Measurements from ENCODE around the gene ASPHD2.

ASPHD2 gene

DNA sequence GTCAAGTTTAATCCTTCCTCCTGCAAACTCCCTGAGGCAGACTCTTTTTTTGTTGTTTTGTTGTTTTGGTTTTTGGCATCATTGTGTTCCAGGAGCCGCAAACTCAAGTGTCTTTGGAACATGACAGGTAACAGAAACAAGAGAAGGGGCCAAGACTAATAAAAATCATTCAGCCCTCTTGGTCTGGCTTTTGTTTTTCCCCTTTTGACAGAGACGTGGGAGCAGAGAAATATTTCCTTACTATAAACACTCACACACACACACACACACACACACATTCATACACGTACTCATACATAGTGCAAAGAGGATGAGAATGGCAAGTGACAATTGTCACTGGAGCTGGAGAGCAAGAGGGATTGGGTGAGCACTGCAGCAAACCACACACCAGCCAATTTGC, 10.4 kb upstream of the ASPHD2 start:
- Histone ChIP-seq H3K36me3 (ENCODE audit: control insufficient read depth, insufficient read depth, low read length) (no peaks in the 10 kb centered on the region), H3K4me3 (ENCODE audit: low read depth, low read length) (no peak overlapping the region), H3K9me3 (ENCODE audit: control insufficient read depth, insufficient read depth, low read length) (no peaks in the 10 kb centered on the region), H3K9ac (ENCODE audit: low read depth, low read length) (no peak overlapping the region), H3K27me3 (ENCODE audit: control insufficient read depth, insufficient read depth, low read length) (no peaks in the 10 kb centered on the region), H3K4me1 (ENCODE audit: control insufficient read depth, insufficient read depth, low read length) (peaks cover 8% of the 10 kb centered on the region)

DNA sequence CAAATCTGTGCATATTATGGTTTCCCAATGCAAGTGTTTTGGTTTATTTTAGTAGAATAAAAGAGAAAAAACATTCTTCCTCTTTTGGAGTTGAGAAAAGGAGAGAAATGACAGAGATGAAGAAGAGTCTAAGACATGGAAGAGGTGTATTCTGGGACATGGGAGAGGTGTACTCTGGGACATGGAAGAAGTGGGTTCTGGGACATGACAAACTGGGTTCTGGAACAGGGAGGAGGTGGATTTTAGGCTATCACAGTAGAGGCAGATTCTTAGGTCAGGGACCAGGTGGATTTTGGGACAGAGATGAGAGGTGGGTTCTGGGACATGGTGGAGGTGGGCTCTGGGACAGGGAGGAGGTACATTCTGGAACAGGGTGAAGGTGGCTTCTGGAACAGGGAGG, 2.1 kb upstream of the ASPHD2 start:
- Histone ChIP-seq H3K27me3 (ENCODE audit: control insufficient read depth, insufficient read depth, low read length) (peaks cover 32% of the 10 kb centered on the region), H3K9me3 (ENCODE audit: control insufficient read depth, insufficient read depth, low read length) (no peaks in the 10 kb centered on the region), H3K4me3 (ENCODE audit: low read depth, low read length) (no peak overlapping the region), H3K36me3 (ENCODE audit: control insufficient read depth, insufficient read depth, low read length) (no peaks in the 10 kb centered on the region), H3K9ac (ENCODE audit: low read depth, low read length) (no peak overlapping the region), H3K4me1 (ENCODE audit: control insufficient read depth, insufficient read depth, low read length) (no peaks in the 10 kb centered on the region)

DNA sequence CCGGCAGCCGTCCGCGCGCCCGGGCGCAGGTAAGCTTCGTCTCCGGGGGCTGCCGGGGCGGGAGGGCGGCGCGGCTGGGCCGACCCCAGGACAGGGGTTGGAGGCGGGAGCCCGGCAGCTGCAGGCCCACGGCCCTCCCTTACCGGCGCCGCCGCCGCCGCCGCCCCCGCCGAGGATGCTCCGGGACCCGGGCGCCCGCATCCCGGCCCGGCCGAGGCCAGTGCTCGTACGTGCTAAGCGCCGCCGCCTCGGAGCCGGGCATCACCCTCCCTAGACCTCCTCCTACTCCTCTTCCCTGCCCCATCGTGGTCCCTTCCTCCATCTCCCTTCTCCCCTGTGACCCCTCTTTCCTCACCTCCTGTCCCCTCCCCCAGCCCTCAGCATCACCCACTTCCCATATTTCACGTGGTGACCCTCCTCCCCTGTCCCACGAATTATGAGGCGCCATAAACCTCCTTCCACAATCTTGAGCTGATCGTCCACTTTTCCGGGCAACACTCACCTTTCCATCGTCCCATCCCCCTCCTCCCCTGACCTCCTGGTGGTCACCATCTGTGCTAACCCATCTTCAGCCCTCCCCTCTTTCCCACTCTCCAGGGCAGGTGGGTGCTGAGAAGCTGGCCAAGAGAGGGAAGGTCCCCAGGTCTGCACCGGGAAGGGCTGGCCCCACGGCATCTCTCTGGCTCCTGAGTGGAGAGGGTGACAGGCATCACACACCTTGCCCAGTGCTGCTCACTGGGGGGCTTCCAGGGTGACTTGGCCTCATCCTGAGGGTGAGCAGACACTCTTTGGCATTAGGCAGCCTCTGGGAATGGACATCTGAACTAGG, 612 bp downstream of the ASPHD2 start:
- H3K27me3 ChIP-seq (ENCODE audit: control insufficient read depth, insufficient read depth, low read length): peaks cover 32% of the 10 kb centered on the region
- H3K4me1 ChIP-seq (ENCODE audit: control insufficient read depth, insufficient read depth, low read length): no peaks in the 10 kb centered on the region
- no peaks in the 10 kb centered on the region for H3K9me3 ChIP-seq (ENCODE audit: control insufficient read depth, insufficient read depth, low read length)
- peak overlapping the region; percentile 4 for H3K9ac ChIP-seq (ENCODE audit: low read depth, low read length)
- peak overlapping the region; percentile 85 for H3K4me3 ChIP-seq (ENCODE audit: low read depth, low read length)
- H3K36me3 ChIP-seq (ENCODE audit: control insufficient read depth, insufficient read depth, low read length): peaks cover 9% of the 10 kb centered on the region

DNA sequence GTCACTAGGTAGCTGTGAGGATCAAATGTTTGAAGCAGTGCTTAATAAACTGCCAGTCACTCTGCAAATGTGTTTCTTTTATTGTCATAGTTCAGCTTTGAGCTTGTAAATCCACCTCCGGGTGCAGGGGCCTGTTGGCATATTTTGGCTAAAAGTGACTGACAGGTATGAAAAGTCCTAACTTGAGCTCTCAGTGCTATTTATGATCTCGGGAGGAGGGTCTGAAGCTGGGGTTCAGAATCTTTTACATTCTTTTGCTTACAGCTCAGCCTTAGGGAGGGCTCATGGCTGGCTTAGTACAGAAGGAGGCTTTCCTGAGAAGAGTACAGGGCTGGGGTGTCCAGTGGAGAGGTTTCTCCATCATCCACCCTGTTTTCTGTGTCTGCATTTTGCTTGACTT, 1.5 kb downstream of the ASPHD2 start:
- peaks cover 32% of the 10 kb centered on the region for H3K27me3 ChIP-seq (ENCODE audit: control insufficient read depth, insufficient read depth, low read length)

DNA sequence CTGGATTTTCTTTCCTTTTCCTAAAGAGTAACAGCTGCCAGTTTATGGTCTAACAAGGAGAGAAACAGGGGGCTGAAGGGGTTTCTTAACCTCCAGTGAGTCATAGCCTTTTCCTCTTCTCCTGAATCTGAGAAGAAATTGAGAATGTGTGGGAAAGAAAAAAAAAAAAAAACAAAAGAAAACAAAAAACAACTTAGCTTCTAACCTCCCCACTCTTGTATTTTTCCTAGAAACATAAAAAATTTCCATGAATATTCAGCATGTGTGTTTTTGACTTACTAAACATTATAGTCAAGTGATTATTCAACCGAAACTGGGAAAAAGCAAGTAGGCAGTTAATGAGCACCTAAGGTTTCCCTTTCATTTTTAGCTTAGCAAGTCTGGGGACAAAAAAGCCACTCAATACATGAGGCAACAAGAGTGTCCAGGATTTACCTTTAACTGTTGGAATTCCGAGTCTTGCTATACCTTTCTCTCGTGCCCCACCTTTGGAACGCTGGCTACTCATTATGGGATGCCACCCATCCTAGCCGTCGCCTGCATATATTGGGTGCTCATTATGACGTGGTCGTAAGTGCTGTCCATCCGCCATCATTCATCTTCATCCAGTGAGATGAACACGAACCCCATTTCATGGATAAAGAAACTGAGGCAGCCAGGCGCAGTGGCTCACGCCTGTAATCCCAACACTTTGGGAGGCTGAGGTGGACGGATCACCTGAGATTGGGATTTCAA, 2.4 kb downstream of the ASPHD2 start:
- peaks cover 27% of the 10 kb centered on the region for H3K27me3 ChIP-seq (ENCODE audit: control insufficient read depth, insufficient read depth, low read length)
- H3K9ac ChIP-seq (ENCODE audit: low read depth, low read length): no peak overlapping the region
- H3K36me3 ChIP-seq (ENCODE audit: control insufficient read depth, insufficient read depth, low read length): peaks cover 13% of the 10 kb centered on the region
- H3K9me3 ChIP-seq (ENCODE audit: control insufficient read depth, insufficient read depth, low read length): no peaks in the 10 kb centered on the region
- no peak overlapping the region for H3K4me3 ChIP-seq (ENCODE audit: low read depth, low read length)
- no peaks in the 10 kb centered on the region for H3K4me1 ChIP-seq (ENCODE audit: control insufficient read depth, insufficient read depth, low read length)

More for the DNA sequence above, 1.5 kb downstream of the ASPHD2 start:
- H3K9me3 ChIP-seq (ENCODE audit: control insufficient read depth, insufficient read depth, low read length): no peaks in the 10 kb centered on the region
- peaks cover 13% of the 10 kb centered on the region for H3K36me3 ChIP-seq (ENCODE audit: control insufficient read depth, insufficient read depth, low read length)
- no peaks in the 10 kb centered on the region for H3K4me1 ChIP-seq (ENCODE audit: control insufficient read depth, insufficient read depth, low read length)
- no peak overlapping the region for H3K9ac ChIP-seq (ENCODE audit: low read depth, low read length)
- no peak overlapping the region for H3K4me3 ChIP-seq (ENCODE audit: low read depth, low read length)

DNA sequence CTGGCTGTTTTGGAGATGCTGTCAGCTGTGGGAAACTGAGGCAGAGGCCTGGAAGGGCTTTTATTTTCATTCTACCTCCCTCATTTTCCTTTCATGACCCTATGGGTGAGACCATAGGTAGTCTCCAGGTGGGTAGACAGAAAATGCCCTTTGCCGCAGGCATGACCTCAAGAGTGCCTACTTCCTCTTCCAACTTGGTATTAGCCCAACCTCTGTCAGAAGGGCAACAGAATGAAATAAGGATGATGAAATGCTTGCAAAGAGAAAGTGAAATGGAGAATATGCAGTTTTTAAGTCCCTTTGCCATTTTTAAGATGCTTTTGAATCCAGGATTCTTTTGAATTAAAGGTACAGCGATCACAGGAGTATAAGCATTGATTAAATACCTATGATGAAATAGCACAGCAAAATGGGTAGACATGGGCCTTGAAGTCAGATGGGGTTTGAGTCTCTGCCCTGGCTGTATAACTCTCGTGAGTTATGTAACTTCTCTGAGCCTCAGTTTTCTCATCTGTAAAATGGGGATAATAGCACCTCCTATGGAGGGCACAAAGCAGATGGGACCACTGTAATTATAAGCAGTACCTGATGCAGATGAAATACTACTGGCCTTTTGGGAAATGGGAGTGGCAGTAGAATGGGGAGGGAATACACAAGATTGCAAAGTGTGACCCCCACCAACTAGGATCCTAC, 3.7 kb downstream of the ASPHD2 start:
- Histone ChIP-seq H3K9ac (ENCODE audit: low read depth, low read length) (no peak overlapping the region), H3K4me1 (ENCODE audit: control insufficient read depth, insufficient read depth, low read length) (no peaks in the 10 kb centered on the region), H3K36me3 (ENCODE audit: control insufficient read depth, insufficient read depth, low read length) (peaks cover 13% of the 10 kb centered on the region), H3K9me3 (ENCODE audit: control insufficient read depth, insufficient read depth, low read length) (no peaks in the 10 kb centered on the region), H3K27me3 (ENCODE audit: control insufficient read depth, insufficient read depth, low read length) (peaks cover 17% of the 10 kb centered on the region), H3K4me3 (ENCODE audit: low read depth, low read length) (no peak overlapping the region)

DNA sequence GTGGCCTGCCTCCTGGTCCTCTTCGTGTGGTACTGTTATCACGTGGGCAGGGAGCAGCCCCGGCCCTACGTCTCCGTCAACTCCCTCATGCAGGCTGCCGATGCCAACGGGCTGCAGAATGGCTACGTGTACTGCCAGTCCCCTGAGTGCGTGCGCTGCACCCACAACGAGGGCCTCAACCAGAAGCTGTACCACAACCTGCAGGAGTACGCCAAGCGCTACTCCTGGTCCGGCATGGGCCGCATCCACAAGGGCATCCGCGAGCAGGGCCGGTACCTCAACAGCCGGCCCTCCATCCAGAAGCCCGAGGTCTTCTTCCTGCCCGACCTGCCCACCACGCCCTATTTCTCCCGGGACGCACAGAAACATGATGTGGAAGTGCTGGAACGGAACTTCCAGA, 4.7 kb downstream of the ASPHD2 start:
- Histone ChIP-seq H3K36me3 (ENCODE audit: control insufficient read depth, insufficient read depth, low read length) (peaks cover 13% of the 10 kb centered on the region), H3K4me3 (ENCODE audit: low read depth, low read length) (no peak overlapping the region), H3K9ac (ENCODE audit: low read depth, low read length) (no peak overlapping the region), H3K9me3 (ENCODE audit: control insufficient read depth, insufficient read depth, low read length) (no peaks in the 10 kb centered on the region), H3K4me1 (ENCODE audit: control insufficient read depth, insufficient read depth, low read length) (no peaks in the 10 kb centered on the region), H3K27me3 (ENCODE audit: control insufficient read depth, insufficient read depth, low read length) (peaks cover 10% of the 10 kb centered on the region)

DNA sequence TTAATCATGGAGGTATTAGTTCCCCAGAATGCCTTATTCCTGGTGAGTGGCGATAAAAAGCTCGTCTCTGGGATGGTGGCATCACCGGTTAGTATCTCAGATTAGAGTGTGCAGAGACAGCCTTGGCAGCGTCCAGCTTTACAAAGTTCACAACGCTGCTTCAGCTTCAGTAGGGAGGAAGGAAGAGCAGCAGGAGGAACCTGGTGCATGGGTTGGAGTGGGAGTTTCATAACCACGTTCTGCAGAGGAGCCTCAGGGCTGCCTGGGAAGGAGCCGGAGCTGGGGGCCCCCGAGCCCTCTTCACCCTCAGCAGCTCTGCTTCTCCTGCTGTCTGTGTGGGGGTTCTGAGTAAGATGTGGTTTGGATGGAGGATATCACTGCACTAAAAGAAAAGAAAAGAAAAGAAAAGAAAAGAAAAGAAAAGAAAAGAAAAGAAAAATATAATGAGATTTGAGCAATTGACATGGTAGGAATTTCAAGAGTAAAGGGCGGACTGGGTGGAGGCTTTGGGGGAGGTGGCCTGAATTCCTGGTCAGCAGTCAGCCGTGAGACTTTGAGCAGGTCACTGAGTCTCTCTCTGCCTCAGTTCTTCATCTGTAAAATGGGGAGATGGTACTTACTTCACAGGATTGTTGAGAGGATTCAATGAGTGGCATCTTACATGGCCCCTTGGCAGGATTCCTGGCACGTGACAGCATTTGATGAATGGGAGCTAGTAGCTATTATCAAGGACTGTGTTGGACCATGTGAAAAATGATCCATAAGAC, 6.5 kb downstream of the ASPHD2 start:
- no peaks in the 10 kb centered on the region for H3K4me1 ChIP-seq (ENCODE audit: control insufficient read depth, insufficient read depth, low read length)
- H3K4me3 ChIP-seq (ENCODE audit: low read depth, low read length): no peak overlapping the region
- H3K9me3 ChIP-seq (ENCODE audit: control insufficient read depth, insufficient read depth, low read length): no peaks in the 10 kb centered on the region
- H3K27me3 ChIP-seq (ENCODE audit: control insufficient read depth, insufficient read depth, low read length): peaks cover 3% of the 10 kb centered on the region
- H3K9ac ChIP-seq (ENCODE audit: low read depth, low read length): no peak overlapping the region
- H3K36me3 ChIP-seq (ENCODE audit: control insufficient read depth, insufficient read depth, low read length): peaks cover 13% of the 10 kb centered on the region

DNA sequence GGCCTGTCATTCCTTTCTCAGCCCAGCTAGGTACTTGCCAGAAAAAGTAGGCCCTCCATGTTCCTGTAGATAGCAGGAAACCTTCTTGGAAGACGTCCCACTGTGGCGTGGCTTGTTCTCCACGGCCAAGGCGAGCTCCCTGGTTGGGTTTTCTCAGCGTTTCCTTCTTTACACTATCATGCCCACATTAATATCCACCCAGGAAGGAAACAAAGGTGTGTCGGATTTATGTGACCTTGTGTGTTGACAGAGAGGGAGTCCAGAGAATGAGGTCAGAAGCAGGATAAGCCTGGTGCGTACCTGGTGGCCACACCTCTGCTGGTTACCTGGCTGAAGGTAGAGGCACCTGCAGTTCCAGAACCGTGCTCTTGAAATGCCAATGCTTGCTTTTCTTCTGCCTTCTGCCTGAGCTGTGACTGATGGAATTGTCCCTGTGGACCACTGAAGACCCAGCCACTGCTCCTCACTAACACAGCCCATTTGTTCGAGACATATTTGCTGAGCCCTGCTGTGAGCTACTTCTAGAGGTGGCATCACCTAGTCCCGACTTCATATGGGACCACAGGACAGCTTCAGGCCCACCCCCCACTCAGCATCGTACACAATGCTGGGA, 7.9 kb downstream of the ASPHD2 start:
- Histone ChIP-seq H3K4me1 (ENCODE audit: control insufficient read depth, insufficient read depth, low read length) (no peaks in the 10 kb centered on the region), H3K9me3 (ENCODE audit: control insufficient read depth, insufficient read depth, low read length) (no peaks in the 10 kb centered on the region), H3K9ac (ENCODE audit: low read depth, low read length) (no peak overlapping the region), H3K27me3 (ENCODE audit: control insufficient read depth, insufficient read depth, low read length) (no peaks in the 10 kb centered on the region), H3K36me3 (ENCODE audit: control insufficient read depth, insufficient read depth, low read length) (peaks cover 13% of the 10 kb centered on the region), H3K4me3 (ENCODE audit: low read depth, low read length) (no peak overlapping the region)

DNA sequence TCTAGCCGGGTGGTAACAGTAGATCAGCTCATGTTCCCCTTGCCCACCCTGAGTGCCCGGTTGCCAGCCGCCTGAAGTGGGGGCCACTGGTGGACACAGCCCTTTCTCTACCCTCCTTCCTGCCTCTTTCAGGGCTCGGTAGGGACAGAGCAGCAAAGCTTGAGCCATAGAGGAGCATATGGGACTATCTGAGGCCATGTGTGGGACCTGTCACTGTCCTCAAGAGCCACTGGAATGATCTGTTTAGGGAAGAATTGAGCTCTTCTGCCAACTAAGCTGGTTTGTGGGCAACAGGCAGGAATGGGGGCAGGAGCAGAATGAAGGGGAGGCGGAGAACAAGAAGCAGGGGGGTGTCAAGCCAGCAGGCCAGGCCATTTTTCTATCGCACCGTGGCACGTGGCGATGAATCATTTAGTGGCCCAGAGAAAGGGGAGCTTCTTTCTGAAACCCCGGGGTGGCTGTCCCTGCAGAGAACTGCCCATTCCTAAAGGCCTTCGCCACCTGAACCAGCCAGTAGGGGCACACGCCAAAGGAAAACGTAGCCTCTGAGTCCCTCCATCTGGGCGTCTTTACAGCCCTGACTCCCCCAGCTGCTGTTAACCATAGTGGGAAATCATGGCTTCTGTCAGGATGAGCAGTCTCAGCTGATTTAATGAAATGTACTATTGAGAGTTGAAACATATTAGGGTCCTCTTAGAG, 8.8 kb downstream of the ASPHD2 start:
- no peaks in the 10 kb centered on the region for H3K27me3 ChIP-seq (ENCODE audit: control insufficient read depth, insufficient read depth, low read length)
- H3K36me3 ChIP-seq (ENCODE audit: control insufficient read depth, insufficient read depth, low read length): peaks cover 17% of the 10 kb centered on the region
- H3K9me3 ChIP-seq (ENCODE audit: control insufficient read depth, insufficient read depth, low read length): no peaks in the 10 kb centered on the region
- no peak overlapping the region for H3K4me3 ChIP-seq (ENCODE audit: low read depth, low read length)
- H3K4me1 ChIP-seq (ENCODE audit: control insufficient read depth, insufficient read depth, low read length): peaks cover 3% of the 10 kb centered on the region
- H3K9ac ChIP-seq (ENCODE audit: low read depth, low read length): no peak overlapping the region

Measured in iPS-15b (cell line).